ENCODE results near the gene NCLN. TPM values are rescaled to one million over a fixed set of nuclear protein-coding genes. Genes with fewer than 3 reads are reported as not detected.

The NCLN gene
- total RNA-seq, 1 experiment from 2014 or later, result 84.1 TPM

- peak; percentile 80 for DNase-seq (ENCODE audit: unreplicated experiment)
- peaks cover 21% of the 10 kb centered on the region for H3K4me1 Mint-ChIP-seq (ENCODE audit: insufficient read depth, unreplicated experiment)
- CTCF ChIA-PET, result interaction anchor here (0.7 to 1.3 kb wide), 2 partner anchors 68 to 226 kb away, joined by 3 to 4 read pairs; no protein-coding TSS in a partner anchor
- no peaks in the 10 kb centered on the region for H3K9me3 Mint-ChIP-seq (ENCODE audit: unreplicated experiment)
- H3K27ac Mint-ChIP-seq (ENCODE audit: low read depth, unreplicated experiment), result peak overlapping the region; percentile 100
- H3K36me3 Mint-ChIP-seq (ENCODE audit: insufficient read depth, unreplicated experiment), result no peaks in the 10 kb centered on the region
- no peaks in the 10 kb centered on the region for H3K27me3 Mint-ChIP-seq (ENCODE audit: insufficient read depth, unreplicated experiment)
- no TSS peak for BruUV-seq (replicated peaks)
- POLR2A ChIA-PET, result interaction anchor here (0.7 to 2.4 kb wide), 5 partner anchors 9 to 226 kb away, joined by 3 to 9 read pairs (median 7); partner anchors contain the start of gene NCLN
- peak overlapping the region; percentile 60 for H3K4me3 Mint-ChIP-seq (ENCODE audit: unreplicated experiment)
- no peak for TF ChIP-seq CTCF (IDR thresholded peaks at IDR 0.05; ENCODE audit: unreplicated experiment)
- intact Hi-C loops (cut with micrococcal nuclease), result no loop called here
These were observed 8.8 kb upstream of the NCLN start for GRCh38 chr19:3176715-3177501.

- no peaks in the 10 kb centered on the region for H3K36me3 Mint-ChIP-seq (ENCODE audit: insufficient read depth, unreplicated experiment)
- BruUV-seq (replicated peaks), result no TSS peak
- no peak within 1 kb of the TSS for H3K4me3 Mint-ChIP-seq (ENCODE audit: unreplicated experiment)
- CTCF ChIA-PET, result no interaction called here
- TF ChIP-seq CTCF (IDR thresholded peaks at IDR 0.05; ENCODE audit: unreplicated experiment), result no peak
- no peaks in the 10 kb centered on the region for H3K27me3 Mint-ChIP-seq (ENCODE audit: insufficient read depth, unreplicated experiment)
- DNase-seq (ENCODE audit: unreplicated experiment), result no peak
- H3K4me1 Mint-ChIP-seq (ENCODE audit: insufficient read depth, unreplicated experiment), result peaks cover 14% of the 10 kb centered on the region
- intact Hi-C loops (cut with micrococcal nuclease), result no loop called here
- peak within 1 kb of the TSS; percentile 100 for H3K27ac Mint-ChIP-seq (ENCODE audit: low read depth, unreplicated experiment)
- POLR2A ChIA-PET, result no interaction called here
- no peaks in the 10 kb centered on the region for H3K9me3 Mint-ChIP-seq (ENCODE audit: unreplicated experiment)
These were observed 7.3 kb upstream of the NCLN start, which contains the start of gene S1PR4 for GRCh38 chr19:3178377-3178972. TSS of gene S1PR4 (plus strand) at chr19:3178769. CDS start at chr19:3178793, 24 bp downstream.

- Mint-ChIP-seq H3K4me3 (ENCODE audit: unreplicated experiment) (no peak overlapping the region), H3K9me3 (ENCODE audit: unreplicated experiment) (no peaks in the 10 kb centered on the region), H3K4me1 (ENCODE audit: insufficient read depth, unreplicated experiment) (peaks cover 17% of the 10 kb centered on the region), H3K27ac (ENCODE audit: low read depth, unreplicated experiment) (no peak overlapping the region), H3K36me3 (ENCODE audit: insufficient read depth, unreplicated experiment) (no peaks in the 10 kb centered on the region), H3K27me3 (ENCODE audit: insufficient read depth, unreplicated experiment) (no peaks in the 10 kb centered on the region)
- ChIA-PET POLR2A (no interaction called here), CTCF (no interaction called here)
- DNase-seq (ENCODE audit: unreplicated experiment), result no peak
- no peak for TF ChIP-seq CTCF (IDR thresholded peaks at IDR 0.05; ENCODE audit: unreplicated experiment)
- no TSS peak for BruUV-seq (replicated peaks)
- intact Hi-C loops (cut with micrococcal nuclease), result no loop called here
These were observed 6.6 kb upstream of the NCLN start for GRCh38 chr19:3178973-3179738.

- BruUV-seq (replicated peaks), result no TSS peak
- H3K27ac Mint-ChIP-seq (ENCODE audit: low read depth, unreplicated experiment), result no peak overlapping the region
- no peak overlapping the region for H3K4me3 Mint-ChIP-seq (ENCODE audit: unreplicated experiment)
- H3K4me1 Mint-ChIP-seq (ENCODE audit: insufficient read depth, unreplicated experiment), result peaks cover 18% of the 10 kb centered on the region
- TF ChIP-seq CTCF (IDR thresholded peaks at IDR 0.05; ENCODE audit: unreplicated experiment), result no peak
- no peaks in the 10 kb centered on the region for H3K36me3 Mint-ChIP-seq (ENCODE audit: insufficient read depth, unreplicated experiment)
- no peak for DNase-seq (ENCODE audit: unreplicated experiment)
- H3K9me3 Mint-ChIP-seq (ENCODE audit: unreplicated experiment), result no peaks in the 10 kb centered on the region
- intact Hi-C loops (cut with micrococcal nuclease), result no loop called here
- H3K27me3 Mint-ChIP-seq (ENCODE audit: insufficient read depth, unreplicated experiment), result no peaks in the 10 kb centered on the region
- POLR2A ChIA-PET, result no interaction called here
- CTCF ChIA-PET, result no interaction called here
These were observed 5.9 kb upstream of the NCLN start for GRCh38 chr19:3179739-3180293.
